Ovary (tissue), 3 donors: ENCODE results near the gene ARHGAP44.

Experiments used
- EP300 ChIP-seq: sonication (generic); formaldehyde crosslinking; IDR thresholded peaks from one replicate; pipeline ENCODE4 v1.6.1; 2017; ENCODE audit warnings: antibody characterized with exemption
- POLR2A ChIP-seq: fragments of 450-650 bp; IDR thresholded peaks from one replicate; pipeline ENCODE4 v1.6.1; 2017; ENCODE audit warnings: antibody characterized with exemption, mild to moderate bottlenecking, moderate library complexity
- TF ChIP-seq, protein P1 (sequence below), 3 donors: fragments of 450-650 bp in 2 of 3; fragments of 200-600 bp in 1 of 3; IDR thresholded peaks; one replicate each; pipeline versions ENCODE4 v1.5.1 to v1.8.0; 2016 to 2022; ENCODE audit warnings: antibody characterized with exemption in 3 of 3, mild to moderate bottlenecking in 1 of 3
- donor health status: DM: no; HTN: no; CAD: no.

- TF ChIP-seq, protein P1, sequence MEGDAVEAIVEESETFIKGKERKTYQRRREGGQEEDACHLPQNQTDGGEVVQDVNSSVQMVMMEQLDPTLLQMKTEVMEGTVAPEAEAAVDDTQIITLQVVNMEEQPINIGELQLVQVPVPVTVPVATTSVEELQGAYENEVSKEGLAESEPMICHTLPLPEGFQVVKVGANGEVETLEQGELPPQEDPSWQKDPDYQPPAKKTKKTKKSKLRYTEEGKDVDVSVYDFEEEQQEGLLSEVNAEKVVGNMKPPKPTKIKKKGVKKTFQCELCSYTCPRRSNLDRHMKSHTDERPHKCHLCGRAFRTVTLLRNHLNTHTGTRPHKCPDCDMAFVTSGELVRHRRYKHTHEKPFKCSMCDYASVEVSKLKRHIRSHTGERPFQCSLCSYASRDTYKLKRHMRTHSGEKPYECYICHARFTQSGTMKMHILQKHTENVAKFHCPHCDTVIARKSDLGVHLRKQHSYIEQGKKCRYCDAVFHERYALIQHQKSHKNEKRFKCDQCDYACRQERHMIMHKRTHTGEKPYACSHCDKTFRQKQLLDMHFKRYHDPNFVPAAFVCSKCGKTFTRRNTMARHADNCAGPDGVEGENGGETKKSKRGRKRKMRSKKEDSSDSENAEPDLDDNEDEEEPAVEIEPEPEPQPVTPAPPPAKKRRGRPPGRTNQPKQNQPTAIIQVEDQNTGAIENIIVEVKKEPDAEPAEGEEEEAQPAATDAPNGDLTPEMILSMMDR (IDR thresholded peaks at IDR 0.05): no peak
- TF ChIP-seq POLR2A: no peak
- TF ChIP-seq EP300: no peak
Measured at GRCh38 chr17:12769981-12770380, 19.3 kb upstream of the ARHGAP44 start.
